Measurements from ENCODE around the gene RNF10. TPM values are rescaled to one million over a fixed set of nuclear protein-coding genes. Genes with fewer than 3 reads are reported as not detected.
"Not testable (repeated sequence)": the region's sequence is repeated elsewhere in the genome, so short reads cannot be mapped to it uniquely, and the experiment has no call there.

Gene RNF10
- polyA plus RNA-seq, 1 donor, result 284 TPM

DNA sequence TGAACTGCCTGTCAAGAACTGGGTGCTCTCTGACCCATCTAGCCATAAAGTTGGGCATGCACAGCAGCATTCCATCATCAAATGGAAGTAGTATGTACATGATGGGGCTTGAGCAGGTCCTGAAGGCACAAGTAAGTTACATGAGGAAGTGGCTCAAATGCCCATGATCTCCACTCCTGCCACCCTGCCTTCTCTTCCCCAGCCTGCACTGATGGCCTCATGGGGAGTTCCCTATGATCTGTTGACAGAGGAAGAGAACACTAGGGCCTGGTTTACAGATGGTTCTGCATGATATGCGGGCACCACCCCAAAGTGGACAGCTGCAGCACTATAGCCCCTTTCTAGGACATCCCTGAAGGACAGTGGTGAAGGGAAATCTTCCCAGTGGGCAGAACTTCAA, 77.4 kb downstream of the RNF10 start:
- DNase-seq, result not testable (repeated sequence)

DNA sequence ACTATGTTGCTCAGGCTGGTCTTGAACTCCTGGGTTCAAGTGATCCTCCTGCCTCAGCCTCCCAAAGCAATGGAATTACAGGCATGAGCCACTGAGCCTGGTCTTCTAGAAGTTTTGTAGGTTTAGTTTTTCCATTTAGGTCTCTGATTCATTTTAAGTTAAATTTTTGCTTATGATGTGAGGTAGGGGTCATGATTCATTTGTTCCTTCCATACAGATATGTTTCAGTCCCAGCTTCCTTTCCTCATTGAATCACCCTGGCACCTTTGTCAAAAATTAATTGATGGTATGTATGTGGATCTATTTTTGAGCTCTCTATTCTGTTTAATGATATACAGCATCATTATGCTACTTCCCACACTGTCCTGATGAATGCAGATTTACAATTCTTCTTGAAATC, 80.7 kb downstream of the RNF10 start:
- no peak for DNase-seq

DNA sequence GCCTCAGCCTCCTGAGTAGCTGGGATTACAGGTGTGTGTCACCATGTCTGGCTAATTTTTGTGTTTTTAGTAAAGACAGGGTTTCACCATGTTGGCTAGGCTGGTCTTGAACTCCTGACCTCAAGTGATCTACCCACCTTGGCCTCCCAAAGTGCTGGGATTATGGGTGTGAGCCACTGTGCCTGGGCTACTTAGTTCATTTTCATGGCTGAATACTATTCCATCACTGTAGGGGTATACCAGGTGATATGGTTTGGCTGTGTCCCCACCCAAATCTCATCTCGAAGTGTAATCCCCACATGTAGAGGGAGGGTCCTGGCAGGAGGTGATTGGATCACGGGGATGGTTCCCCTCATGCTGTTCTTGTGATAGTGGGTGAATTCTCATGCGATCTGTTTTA, 83.0 kb downstream of the RNF10 start:
- not testable (repeated sequence) for DNase-seq

DNA sequence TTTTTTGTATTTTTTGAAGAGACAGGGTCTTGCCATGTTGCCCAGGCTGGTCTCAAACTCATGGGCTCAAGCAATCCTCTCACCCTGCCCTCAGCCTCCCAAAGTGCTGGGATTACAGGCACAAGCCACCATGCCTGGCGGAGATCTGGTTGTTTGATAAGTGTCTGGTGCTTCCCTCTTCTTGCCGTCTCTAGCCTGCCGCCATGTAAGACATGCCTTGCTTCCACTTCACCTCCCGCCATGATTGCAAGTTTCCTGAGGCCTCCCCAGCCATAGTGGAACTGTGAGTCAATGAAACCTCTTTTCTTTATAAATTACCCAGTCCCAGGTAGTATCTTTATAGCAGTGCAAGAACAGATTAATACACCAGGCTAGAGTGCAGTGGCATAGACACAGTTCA, 83.6 kb downstream of the RNF10 start:
- not testable (repeated sequence) for DNase-seq

DNA sequence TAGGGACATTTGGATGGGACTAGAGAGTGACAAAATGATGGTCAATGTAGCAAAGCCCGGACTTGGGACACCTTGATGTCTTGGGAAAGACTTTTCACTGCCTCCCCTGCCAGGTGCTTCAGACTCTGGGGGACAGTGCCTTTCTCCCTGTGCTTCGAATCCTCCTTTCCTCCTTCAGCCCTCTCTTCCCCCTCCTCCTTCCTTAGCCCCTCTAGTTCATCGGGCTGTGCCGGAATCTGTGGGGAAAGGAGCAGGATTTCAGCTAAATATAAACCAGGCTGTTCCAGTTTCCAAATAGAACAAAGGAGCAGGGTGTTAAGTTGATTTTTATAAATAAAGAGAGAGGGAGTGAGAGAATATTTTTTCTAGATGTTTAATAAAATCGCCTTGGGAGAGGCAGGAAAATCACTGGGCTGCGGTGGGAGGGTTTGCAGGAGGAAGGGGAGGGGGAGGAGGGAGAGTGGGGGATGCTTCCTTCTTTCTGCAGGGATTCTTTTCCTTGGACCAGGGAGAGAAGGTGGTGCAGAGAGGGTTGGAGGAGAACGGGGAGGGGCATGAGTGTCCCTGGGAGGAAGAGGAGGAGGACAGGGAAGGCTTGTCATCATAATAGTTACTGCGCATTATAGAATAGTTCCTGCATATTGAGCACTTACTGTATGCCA, 84.9 kb downstream of the RNF10 start:
- DNase-seq, result no peak

DNA sequence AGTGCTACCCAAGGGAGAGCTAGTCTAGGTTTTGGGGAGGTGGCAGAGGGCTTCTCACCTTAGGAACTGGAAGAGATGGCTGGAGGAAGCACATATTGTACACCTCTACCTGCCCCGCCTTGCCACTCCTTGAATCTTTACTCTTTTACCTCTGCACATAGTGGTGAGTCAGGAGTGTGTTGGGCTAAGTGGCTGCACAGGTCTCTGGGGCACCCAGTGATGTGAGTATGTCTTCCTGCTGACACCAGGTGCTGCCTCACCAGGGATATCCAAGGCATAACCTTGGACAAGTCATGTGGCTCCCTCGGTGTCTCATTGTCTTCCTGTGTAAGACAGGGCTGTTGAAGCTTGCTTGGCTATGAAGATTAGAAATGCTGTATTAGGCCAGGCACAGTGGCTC, 86.5 kb downstream of the RNF10 start:
- no peak for DNase-seq

DNA sequence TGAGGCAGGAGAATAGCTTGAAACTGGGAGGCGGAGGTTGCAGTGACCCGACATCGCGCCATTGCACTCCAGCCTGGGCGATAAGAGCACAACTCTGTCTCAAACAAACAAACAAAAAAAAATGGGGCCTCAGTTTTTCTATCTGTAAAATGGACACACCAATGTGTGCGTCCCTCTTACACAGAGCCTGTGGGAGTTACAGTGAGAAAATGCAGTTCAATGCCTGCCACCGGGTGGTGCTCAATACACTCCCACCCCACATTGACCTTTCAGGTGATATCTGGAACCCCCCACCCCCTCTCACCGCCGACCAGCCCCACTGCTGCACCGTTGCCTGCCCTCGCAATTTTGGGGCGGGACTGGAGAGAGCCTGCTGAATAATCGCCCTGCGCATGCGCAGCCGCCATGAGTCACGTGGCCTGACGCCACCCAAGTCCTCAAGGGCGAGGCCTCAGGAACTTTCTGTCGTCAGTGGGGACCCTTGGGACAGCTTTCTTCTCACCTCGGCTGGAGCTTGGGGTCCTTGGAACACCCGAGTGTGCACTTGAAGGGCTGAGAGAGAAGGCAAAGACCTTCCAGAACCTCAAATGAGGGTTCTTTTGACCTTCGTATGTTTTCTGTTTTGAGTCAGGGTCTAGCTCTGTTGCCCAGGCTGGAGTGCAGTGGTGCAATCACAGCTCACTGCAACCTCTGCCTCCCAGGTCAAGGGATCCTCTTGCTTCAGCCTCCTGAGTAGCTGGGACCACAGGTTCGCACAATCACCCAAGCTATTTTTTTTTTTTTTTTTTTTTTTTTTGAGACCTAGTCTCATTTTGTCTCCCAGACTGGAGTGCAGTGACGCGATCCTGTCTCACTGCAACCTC, 91.6 kb downstream of the RNF10 start:
- no peak for DNase-seq

Other genes with a start within 250 kb of the RNF10 start
- gene RNU4-2, start 242.5 kb upstream of the RNF10 start, polyA plus RNA-seq (ENCODE audit: insufficient read length), result not detected
- not detected for gene RNU4-1, start 241.1 kb upstream of the RNF10 start, polyA plus RNA-seq (ENCODE audit: insufficient read length)
- gene SIRT4, start 232.0 kb upstream of the RNF10 start, polyA plus RNA-seq (ENCODE audit: insufficient read length), result 3.3 TPM
- gene PLA2G1B, start 206.6 kb upstream of the RNF10 start, polyA plus RNA-seq (ENCODE audit: insufficient read length), result 0.27 TPM
- 26.5 TPM for gene MSI1, start 165.2 kb upstream of the RNF10 start, polyA plus RNA-seq (ENCODE audit: insufficient read length)
- gene COX6A1, start 96.2 kb upstream of the RNF10 start, polyA plus RNA-seq (ENCODE audit: insufficient read length), result 260 TPM
- gene TRIAP1, start 88.0 kb upstream of the RNF10 start, polyA plus RNA-seq (ENCODE audit: insufficient read length), result 39.1 TPM
- gene GATC, start 87.9 kb upstream of the RNF10 start, polyA plus RNA-seq (ENCODE audit: insufficient read length), result 36.2 TPM
- gene SRSF9, start 64.6 kb upstream of the RNF10 start, polyA plus RNA-seq (ENCODE audit: insufficient read length), result 222 TPM
- gene DYNLL1, start 38.2 kb upstream of the RNF10 start, polyA plus RNA-seq (ENCODE audit: insufficient read length), result 446 TPM
- gene COQ5, start 5.2 kb upstream of the RNF10 start, polyA plus RNA-seq (ENCODE audit: insufficient read length), result 65.0 TPM
- 65.0 TPM for gene POP5, start 47.0 kb downstream of the RNF10 start, polyA plus RNA-seq (ENCODE audit: insufficient read length)
- 7.7 TPM for gene CABP1, start 106.3 kb downstream of the RNF10 start, polyA plus RNA-seq (ENCODE audit: insufficient read length)
- gene MLEC, start 152.8 kb downstream of the RNF10 start, polyA plus RNA-seq (ENCODE audit: insufficient read length), result 193 TPM
- 82.4 TPM for gene UNC119B, start 176.1 kb downstream of the RNF10 start, polyA plus RNA-seq (ENCODE audit: insufficient read length)
- gene ACADS, start 191.5 kb downstream of the RNF10 start, polyA plus RNA-seq (ENCODE audit: insufficient read length), result 14.5 TPM